ENCODE data around the gene CCDC158. TPM values are rescaled to one million over a fixed set of nuclear protein-coding genes. Genes with fewer than 3 reads are reported as not detected.
"Not testable (repeated sequence)": the region's sequence is repeated elsewhere in the genome, so short reads cannot be mapped to it uniquely, and the experiment has no call there.

Gene CCDC158
- total RNA-seq, 2 experiments from 2014 or later, result not detected

- no peak for TF ChIP-seq EZH2phosphoT487 (IDR thresholded peaks at IDR 0.05; ENCODE audit: borderline replicate concordance, low read depth, low read length)
- no peak for TF ChIP-seq CTCF (conservative IDR thresholded peaks at IDR 0.05; ENCODE audit: low read length)
- Histone ChIP-seq H3K27ac (ENCODE audit: low read depth, low read length, poor library complexity, severe bottlenecking) (no peak overlapping the region), H3K9me3 (ENCODE audit: low read length) (0 out of 2 replicates have a peak, but pooled peaks cover 5% of the 10 kb centered on the region), H3K9me2 (ENCODE audit: insufficient read depth, low read length) (no peaks in the 10 kb centered on the region), H3K79me2 (ENCODE audit: insufficient read depth, low read depth, low read length) (no peaks in the 10 kb centered on the region), H4K20me1 (ENCODE audit: insufficient read depth, low read length) (no peaks in the 10 kb centered on the region), H3K4me3 (ENCODE audit: low read depth, low read length, poor library complexity, severe bottlenecking) (no peak overlapping the region), H2AFZ (ENCODE audit: low read length) (no peak overlapping the region), H3K36me3 (ENCODE audit: insufficient read depth, low read length) (no peaks in the 10 kb centered on the region), H3K4me1 (ENCODE audit: insufficient read depth, low read length, poor library complexity, severe bottlenecking) (no peaks in the 10 kb centered on the region), H3K4me2 (ENCODE audit: low read length) (no peak overlapping the region)
- ChIA-PET POLR2A (no interaction called here), CTCF (ENCODE audit: unreplicated experiment) (interaction anchor here (0.5 kb wide), 1 partner anchor 250 kb away, joined by 3 read pairs; no protein-coding TSS in a partner anchor)
- no TSS peak for BruUV-seq (replicated peaks)
- no peak for DNase-seq (ENCODE audit: low spot score)
- intact Hi-C loops (cut with micrococcal nuclease; ENCODE audit: unreplicated experiment), result no loop called here
Observed at GRCh38 chr4:76293772-76294171, 127.2 kb downstream of the CCDC158 start.

- CTCF ChIA-PET (ENCODE audit: unreplicated experiment), result no interaction called here
- no peak for TF ChIP-seq EZH2phosphoT487 (IDR thresholded peaks at IDR 0.05; ENCODE audit: borderline replicate concordance, low read depth, low read length)
- no peak for TF ChIP-seq CTCF (conservative IDR thresholded peaks at IDR 0.05; ENCODE audit: low read length)
- intact Hi-C loops (cut with micrococcal nuclease; ENCODE audit: unreplicated experiment), result no loop called here
Observed at GRCh38 chr4:76292730-76293129, 128.2 kb downstream of the CCDC158 start.

GRCh38 chr4:76287811-76288210 lies 133.1 kb downstream of the CCDC158 start:
- H2AFZ ChIP-seq (ENCODE audit: low read length); H3K79me2 ChIP-seq (ENCODE audit: insufficient read depth, low read depth, low read length); H3K4me1 ChIP-seq (ENCODE audit: insufficient read depth, low read length, poor library complexity, severe bottlenecking); H3K9me2 ChIP-seq (ENCODE audit: insufficient read depth, low read length); H3K27ac ChIP-seq (ENCODE audit: low read depth, low read length, poor library complexity, severe bottlenecking); H4K20me1 ChIP-seq (ENCODE audit: insufficient read depth, low read length); H3K4me3 ChIP-seq (ENCODE audit: low read depth, low read length, poor library complexity, severe bottlenecking); CTCF ChIA-PET (ENCODE audit: unreplicated experiment); H3K4me2 ChIP-seq (ENCODE audit: low read length); intact Hi-C loops (cut with micrococcal nuclease; ENCODE audit: unreplicated experiment); BruUV-seq (replicated peaks); H3K36me3 ChIP-seq (ENCODE audit: insufficient read depth, low read length); DNase-seq (ENCODE audit: low spot score); H3K9me3 ChIP-seq (ENCODE audit: low read length): not testable (repeated sequence)
- POLR2A ChIA-PET, result interaction anchor here (0.6 kb wide), 1 partner anchor 44 kb away, joined by 3 read pairs; no protein-coding TSS in a partner anchor

More at GRCh38 chr4:76292730-76293129, 128.2 kb downstream of the CCDC158 start:
- H3K9me2 ChIP-seq (ENCODE audit: insufficient read depth, low read length), result no peaks in the 10 kb centered on the region
- H3K4me1 ChIP-seq (ENCODE audit: insufficient read depth, low read length, poor library complexity, severe bottlenecking), result no peaks in the 10 kb centered on the region
- no peaks in the 10 kb centered on the region for H3K9me3 ChIP-seq (ENCODE audit: low read length)
- no peak for DNase-seq (ENCODE audit: low spot score)
- no peak overlapping the region for H3K4me2 ChIP-seq (ENCODE audit: low read length)
- H3K4me3 ChIP-seq (ENCODE audit: low read depth, low read length, poor library complexity, severe bottlenecking), result no peak overlapping the region
- H3K79me2 ChIP-seq (ENCODE audit: insufficient read depth, low read depth, low read length), result no peaks in the 10 kb centered on the region
- POLR2A ChIA-PET, result interaction anchor here (0.6 kb wide), 2 partner anchors 406 to 1108 kb away, joined by 3 to 5 read pairs; no protein-coding TSS in a partner anchor
- no peak overlapping the region for H3K27ac ChIP-seq (ENCODE audit: low read depth, low read length, poor library complexity, severe bottlenecking)
- no peaks in the 10 kb centered on the region for H4K20me1 ChIP-seq (ENCODE audit: insufficient read depth, low read length)
- no peak overlapping the region for H2AFZ ChIP-seq (ENCODE audit: low read length)
- no peaks in the 10 kb centered on the region for H3K36me3 ChIP-seq (ENCODE audit: insufficient read depth, low read length)
- no TSS peak for BruUV-seq (replicated peaks)
